Adrenal gland (tissue), 5 donors: ENCODE data around the gene EXOC6.

ENCODE experiments used
- POLR2A ChIP-seq, 2 donors: fragments of 450-650 bp; IDR thresholded peaks; one replicate each; pipeline ENCODE4 v1.6.1; 2017; ENCODE audit warnings: antibody characterized with exemption in 2 of 2, mild to moderate bottlenecking in 2 of 2, moderate library complexity in 1 of 2
- TF ChIP-seq, protein P1 (sequence below), 6 experiments: fragments of 450-650 bp in 4 of 6; fragments of 200-600 bp in 2 of 6; sonication (generic) in 1 of 6; IDR thresholded peaks; 1 replicate in 5 of 6; 2 replicates in 1 of 6; pipeline versions ENCODE4 v1.5.1 to v1.8.0; 2016 to 2021; ENCODE audit warnings: antibody characterized with exemption in 6 of 6, mild to moderate bottlenecking in 2 of 6, moderate library complexity in 1 of 6
- donor health status: DM: no; HTN: no; CAD: no.

DNA sequence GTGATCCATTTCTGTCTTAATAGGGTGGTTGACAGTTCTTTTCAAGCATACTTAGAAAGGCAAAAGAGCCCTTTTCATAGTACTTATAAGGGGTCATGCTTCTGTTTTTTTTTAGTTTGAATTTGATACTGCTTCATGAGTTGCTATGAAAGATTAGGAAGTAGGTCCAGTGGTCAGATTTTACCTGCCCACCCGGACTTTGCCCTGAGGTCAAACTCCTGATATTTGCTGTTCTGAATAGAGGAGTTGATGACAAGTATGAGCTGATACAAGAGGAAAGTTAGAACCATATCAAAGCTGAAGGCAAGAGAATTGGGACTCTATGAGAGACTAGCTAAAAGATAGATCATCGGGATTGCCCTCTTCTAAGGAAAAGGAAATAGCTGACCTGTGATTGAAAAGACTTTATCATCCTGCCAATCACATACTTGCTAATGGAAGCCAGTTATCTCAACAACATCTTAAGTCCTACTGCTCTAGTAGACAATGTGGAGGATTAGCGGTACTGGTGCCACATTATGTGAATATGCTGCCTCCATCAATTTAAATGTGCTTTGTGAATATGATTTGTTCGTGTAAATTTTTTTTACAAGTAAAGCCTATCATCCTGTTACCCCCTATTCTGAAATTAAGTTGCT, 174.8 kb downstream of the EXOC6 start:
- TF ChIP-seq, protein P1, sequence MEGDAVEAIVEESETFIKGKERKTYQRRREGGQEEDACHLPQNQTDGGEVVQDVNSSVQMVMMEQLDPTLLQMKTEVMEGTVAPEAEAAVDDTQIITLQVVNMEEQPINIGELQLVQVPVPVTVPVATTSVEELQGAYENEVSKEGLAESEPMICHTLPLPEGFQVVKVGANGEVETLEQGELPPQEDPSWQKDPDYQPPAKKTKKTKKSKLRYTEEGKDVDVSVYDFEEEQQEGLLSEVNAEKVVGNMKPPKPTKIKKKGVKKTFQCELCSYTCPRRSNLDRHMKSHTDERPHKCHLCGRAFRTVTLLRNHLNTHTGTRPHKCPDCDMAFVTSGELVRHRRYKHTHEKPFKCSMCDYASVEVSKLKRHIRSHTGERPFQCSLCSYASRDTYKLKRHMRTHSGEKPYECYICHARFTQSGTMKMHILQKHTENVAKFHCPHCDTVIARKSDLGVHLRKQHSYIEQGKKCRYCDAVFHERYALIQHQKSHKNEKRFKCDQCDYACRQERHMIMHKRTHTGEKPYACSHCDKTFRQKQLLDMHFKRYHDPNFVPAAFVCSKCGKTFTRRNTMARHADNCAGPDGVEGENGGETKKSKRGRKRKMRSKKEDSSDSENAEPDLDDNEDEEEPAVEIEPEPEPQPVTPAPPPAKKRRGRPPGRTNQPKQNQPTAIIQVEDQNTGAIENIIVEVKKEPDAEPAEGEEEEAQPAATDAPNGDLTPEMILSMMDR (IDR thresholded peaks at IDR 0.05) = no peak
- no peak for TF ChIP-seq POLR2A (IDR thresholded peaks at IDR 0.05)
